ENCODE measurements around the gene MARCKSL1. TPM values are rescaled to one million over a fixed set of nuclear protein-coding genes. Genes with fewer than 3 reads are reported as not detected.

The MARCKSL1 gene
- total RNA-seq (ENCODE audit: low replicate concordance), result 247 and 465 TPM in 2 replicates
- long read RNA-seq, partial matches to known transcripts, result 12 of 17 reads
- long read RNA-seq, other reads (novel, unspliced or antisense), result 3 of 17 reads

GRCh38 chr1:32335790-32336590, at the start of gene MARCKSL1:
TSS of gene MARCKSL1 (minus strand) at chr1:32336233. CDS start at chr1:32336033, 200 bp downstream.
- Mint-ChIP-seq H3K27me3 (no peaks in the 10 kb centered on the region), H3K36me3 (peaks cover 26% of the 10 kb centered on the region), H3K27ac (peak within 1 kb of the TSS; percentile 93), H3K9me3 (no peaks in the 10 kb centered on the region), H3K4me1 (ENCODE audit: unreplicated experiment) (peaks cover 43% of the 10 kb centered on the region), H3K4me3 (peak within 1 kb of the TSS; percentile 97)
- TF ChIP-seq, protein P1, sequence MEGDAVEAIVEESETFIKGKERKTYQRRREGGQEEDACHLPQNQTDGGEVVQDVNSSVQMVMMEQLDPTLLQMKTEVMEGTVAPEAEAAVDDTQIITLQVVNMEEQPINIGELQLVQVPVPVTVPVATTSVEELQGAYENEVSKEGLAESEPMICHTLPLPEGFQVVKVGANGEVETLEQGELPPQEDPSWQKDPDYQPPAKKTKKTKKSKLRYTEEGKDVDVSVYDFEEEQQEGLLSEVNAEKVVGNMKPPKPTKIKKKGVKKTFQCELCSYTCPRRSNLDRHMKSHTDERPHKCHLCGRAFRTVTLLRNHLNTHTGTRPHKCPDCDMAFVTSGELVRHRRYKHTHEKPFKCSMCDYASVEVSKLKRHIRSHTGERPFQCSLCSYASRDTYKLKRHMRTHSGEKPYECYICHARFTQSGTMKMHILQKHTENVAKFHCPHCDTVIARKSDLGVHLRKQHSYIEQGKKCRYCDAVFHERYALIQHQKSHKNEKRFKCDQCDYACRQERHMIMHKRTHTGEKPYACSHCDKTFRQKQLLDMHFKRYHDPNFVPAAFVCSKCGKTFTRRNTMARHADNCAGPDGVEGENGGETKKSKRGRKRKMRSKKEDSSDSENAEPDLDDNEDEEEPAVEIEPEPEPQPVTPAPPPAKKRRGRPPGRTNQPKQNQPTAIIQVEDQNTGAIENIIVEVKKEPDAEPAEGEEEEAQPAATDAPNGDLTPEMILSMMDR (conservative IDR thresholded peaks at IDR 0.05), result no peak
- peak; percentile 91 for DNase-seq (ENCODE audit: extremely low spot score, unreplicated experiment)

- Mint-ChIP-seq H3K9me3 (no peaks in the 10 kb centered on the region), H3K36me3 (peaks cover 18% of the 10 kb centered on the region), H3K27ac (no peak overlapping the region), H3K4me3 (no peak overlapping the region), H3K4me1 (ENCODE audit: unreplicated experiment) (no peaks in the 10 kb centered on the region), H3K27me3 (no peaks in the 10 kb centered on the region)
- TF ChIP-seq, protein P1 (conservative IDR thresholded peaks at IDR 0.05), result no peak
- no peak for DNase-seq (ENCODE audit: extremely low spot score, unreplicated experiment)
Observed at GRCh38 chr1:32380057-32380456, 44.0 kb upstream of the MARCKSL1 start.

DNA sequence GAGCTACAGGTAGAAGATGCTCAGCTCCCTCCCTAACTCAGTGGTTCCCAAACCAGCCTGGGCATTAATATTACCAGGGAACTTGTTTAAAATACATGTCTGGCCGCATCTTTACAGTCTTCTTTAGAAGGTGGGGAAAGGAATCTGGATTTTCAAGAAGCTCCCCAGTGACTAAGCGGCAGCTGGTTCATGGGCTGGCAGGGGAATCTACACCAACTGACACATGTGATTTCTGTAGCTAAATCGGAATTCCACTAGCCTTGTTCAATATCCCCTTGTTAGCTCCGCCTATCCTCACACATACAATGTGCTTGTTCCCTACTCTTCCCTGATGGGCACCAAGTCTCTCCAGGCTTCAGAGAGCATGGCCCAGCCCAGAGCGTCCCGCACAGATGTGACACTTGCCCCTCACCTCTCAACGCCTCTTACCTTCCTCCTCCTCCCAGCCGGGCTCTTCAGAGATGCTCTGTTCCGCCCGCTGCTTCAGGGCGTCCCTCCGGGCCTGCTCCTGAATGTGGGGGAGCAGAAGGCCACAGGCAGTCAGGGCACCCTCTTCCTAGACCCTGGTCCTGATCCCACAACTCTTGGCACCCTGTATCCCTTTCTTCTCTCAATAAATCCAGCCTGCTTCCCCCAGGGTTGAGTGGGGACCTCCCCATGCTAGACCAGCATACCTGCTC, 41.6 kb upstream of the MARCKSL1 start:
- Mint-ChIP-seq H3K4me3 (no peak overlapping the region), H3K27me3 (no peaks in the 10 kb centered on the region), H3K36me3 (peaks cover 24% of the 10 kb centered on the region), H3K27ac (peak overlapping the region; percentile 74), H3K9me3 (no peaks in the 10 kb centered on the region), H3K4me1 (ENCODE audit: unreplicated experiment) (no peaks in the 10 kb centered on the region)
- no peak for DNase-seq (ENCODE audit: extremely low spot score, unreplicated experiment)
- TF ChIP-seq, protein P1 (conservative IDR thresholded peaks at IDR 0.05), result no peak

GRCh38 chr1:32376199-32376598, 40.2 kb upstream of the MARCKSL1 start:
- Mint-ChIP-seq H3K4me3 (no peak overlapping the region), H3K36me3 (peaks cover 29% of the 10 kb centered on the region), H3K9me3 (no peaks in the 10 kb centered on the region), H3K27me3 (no peaks in the 10 kb centered on the region), H3K27ac (no peak overlapping the region), H3K4me1 (ENCODE audit: unreplicated experiment) (no peaks in the 10 kb centered on the region)
- TF ChIP-seq, protein P1 (conservative IDR thresholded peaks at IDR 0.05), result no peak
- no peak for DNase-seq (ENCODE audit: extremely low spot score, unreplicated experiment)

GRCh38 chr1:32373996-32374592, 38.1 kb upstream of the MARCKSL1 start:
- no peaks in the 10 kb centered on the region for H3K4me1 Mint-ChIP-seq (ENCODE audit: unreplicated experiment)
- peaks cover 25% of the 10 kb centered on the region for H3K36me3 Mint-ChIP-seq
- H3K9me3 Mint-ChIP-seq, result no peaks in the 10 kb centered on the region
- TF ChIP-seq, protein P1 (conservative IDR thresholded peaks at IDR 0.05), result no peak
- no peak overlapping the region for H3K27ac Mint-ChIP-seq
- no peaks in the 10 kb centered on the region for H3K27me3 Mint-ChIP-seq
- no peak for DNase-seq (ENCODE audit: extremely low spot score, unreplicated experiment)
- no peak overlapping the region for H3K4me3 Mint-ChIP-seq

All from type B pancreatic cell (in vitro differentiated cells).